Body of pancreas (tissue), 4 donors: ENCODE data around the gene DEFB129.

ENCODE experiments used
- POLR2A ChIP-seq, 3 donors: fragments of 450-650 bp; IDR thresholded peaks; one replicate each; pipeline ENCODE4 v1.6.1; 2016; ENCODE audit warnings: antibody characterized with exemption in 3 of 3, mild to moderate bottlenecking in 2 of 3
- TF ChIP-seq, protein P1 (sequence below), 7 experiments: fragments of 450-650 bp in 4 of 7; fragments of 200-600 bp in 3 of 7; sonication (generic) in 3 of 7; IDR thresholded peaks; one replicate each; pipeline ENCODE4 v1.5.1; 2016 to 2019; ENCODE audit warnings: antibody characterized with exemption in 7 of 7

DNA sequence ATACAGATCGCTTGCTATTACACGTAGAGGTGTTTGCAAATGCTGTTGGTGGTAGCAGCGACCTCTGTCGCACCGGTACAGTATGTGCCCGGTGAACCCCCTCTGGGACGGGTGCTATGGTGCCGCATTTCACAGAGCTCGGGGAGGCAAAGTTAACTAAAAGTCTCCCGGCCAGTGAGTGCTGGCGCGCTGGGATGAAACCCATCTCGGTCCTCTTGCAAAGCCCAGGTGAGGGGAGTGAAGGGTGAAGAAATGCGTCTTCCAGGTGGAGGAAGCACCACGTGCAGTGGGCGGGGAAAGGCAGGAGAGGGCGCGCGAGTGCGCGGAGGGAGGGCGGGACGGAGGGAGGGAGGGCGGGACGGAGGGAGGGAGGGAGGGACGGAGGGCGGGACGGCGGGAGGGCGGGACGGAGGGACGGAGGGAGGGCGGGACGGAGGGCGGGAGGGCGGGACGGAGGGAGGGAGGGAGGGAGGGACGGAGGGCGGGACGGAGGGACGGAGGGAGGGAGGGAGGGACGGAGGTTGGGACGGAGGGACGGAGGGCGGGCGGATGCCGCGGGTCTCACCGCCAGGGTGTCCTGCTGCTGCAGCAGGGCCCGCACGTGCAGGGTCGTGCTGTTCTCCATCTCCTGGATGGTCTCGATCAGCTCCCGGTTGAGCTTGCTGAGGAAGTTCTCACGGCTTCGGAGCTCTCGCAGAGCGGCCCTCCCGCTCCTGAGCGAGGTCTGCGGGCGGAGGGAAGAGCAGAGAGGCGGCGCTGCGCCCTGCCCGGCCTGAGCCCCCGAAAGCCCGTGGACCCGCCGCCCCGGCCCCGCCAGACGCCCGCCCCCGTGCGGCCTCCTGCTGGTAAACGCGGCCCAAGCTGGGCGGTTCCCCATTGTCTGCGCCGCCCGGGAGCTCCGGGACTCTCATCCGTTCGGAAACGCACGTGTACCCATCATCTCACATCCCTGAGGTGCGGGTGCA, 51.8 kb downstream of the DEFB129 start:
- TF ChIP-seq, protein P1, sequence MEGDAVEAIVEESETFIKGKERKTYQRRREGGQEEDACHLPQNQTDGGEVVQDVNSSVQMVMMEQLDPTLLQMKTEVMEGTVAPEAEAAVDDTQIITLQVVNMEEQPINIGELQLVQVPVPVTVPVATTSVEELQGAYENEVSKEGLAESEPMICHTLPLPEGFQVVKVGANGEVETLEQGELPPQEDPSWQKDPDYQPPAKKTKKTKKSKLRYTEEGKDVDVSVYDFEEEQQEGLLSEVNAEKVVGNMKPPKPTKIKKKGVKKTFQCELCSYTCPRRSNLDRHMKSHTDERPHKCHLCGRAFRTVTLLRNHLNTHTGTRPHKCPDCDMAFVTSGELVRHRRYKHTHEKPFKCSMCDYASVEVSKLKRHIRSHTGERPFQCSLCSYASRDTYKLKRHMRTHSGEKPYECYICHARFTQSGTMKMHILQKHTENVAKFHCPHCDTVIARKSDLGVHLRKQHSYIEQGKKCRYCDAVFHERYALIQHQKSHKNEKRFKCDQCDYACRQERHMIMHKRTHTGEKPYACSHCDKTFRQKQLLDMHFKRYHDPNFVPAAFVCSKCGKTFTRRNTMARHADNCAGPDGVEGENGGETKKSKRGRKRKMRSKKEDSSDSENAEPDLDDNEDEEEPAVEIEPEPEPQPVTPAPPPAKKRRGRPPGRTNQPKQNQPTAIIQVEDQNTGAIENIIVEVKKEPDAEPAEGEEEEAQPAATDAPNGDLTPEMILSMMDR (IDR thresholded peaks at IDR 0.05) = no peak
- TF ChIP-seq POLR2A (IDR thresholded peaks at IDR 0.05) = no peak
